SK-N-DZ (cell line): ENCODE measurements around the gene TET1.
"Not testable (repeated sequence)": the region's sequence is repeated elsewhere in the genome, so short reads cannot be mapped to it uniquely, and the experiment has no call there.

Experiments
- DNase-seq: peaks from one replicate; pipeline ENCODE4 v3.0.0-alpha.2; 2015; ENCODE audit warnings: low spot score

TET1 gene

GRCh38 chr10:68606918-68607317 is 46.8 kb downstream of the TET1 start:
- DNase-seq: no peak

- DNase-seq: not testable (repeated sequence)
These were observed 49.9 kb downstream of the TET1 start for GRCh38 chr10:68610023-68610422.

- DNase-seq: no peak
These were observed 51.1 kb downstream of the TET1 start for GRCh38 chr10:68611227-68611626.

- not testable (repeated sequence) for DNase-seq
These were observed 53.8 kb downstream of the TET1 start for GRCh38 chr10:68613974-68614373.

GRCh38 chr10:68617691-68618090 is 57.6 kb downstream of the TET1 start:
- DNase-seq: not testable (repeated sequence)

GRCh38 chr10:68618234-68618633 is 58.1 kb downstream of the TET1 start:
- DNase-seq: no peak

- DNase-seq: no peak
These were observed 59.5 kb downstream of the TET1 start for GRCh38 chr10:68619595-68619994.

GRCh38 chr10:68625316-68625921 is 65.3 kb downstream of the TET1 start:
- DNase-seq: no peak

GRCh38 chr10:68628576-68629127 is 68.5 kb downstream of the TET1 start:
- no peak for DNase-seq

GRCh38 chr10:68632271-68632560 is 72.1 kb downstream of the TET1 start:
- not testable (repeated sequence) for DNase-seq

GRCh38 chr10:68633281-68633680 is 73.1 kb downstream of the TET1 start:
- DNase-seq: no peak

GRCh38 chr10:68633816-68634466 is 73.8 kb downstream of the TET1 start:
- no peak for DNase-seq

GRCh38 chr10:68636335-68636734 is 76.2 kb downstream of the TET1 start:
- no peak for DNase-seq

- DNase-seq: not testable (repeated sequence)
These were observed 83.4 kb downstream of the TET1 start for GRCh38 chr10:68643550-68643949.

GRCh38 chr10:68647672-68648341 is 87.7 kb downstream of the TET1 start:
- no peak for DNase-seq

GRCh38 chr10:68655620-68656126 is 95.5 kb downstream of the TET1 start:
- DNase-seq: no peak

GRCh38 chr10:68665841-68666240 is 105.7 kb downstream of the TET1 start:
- no peak for DNase-seq

- DNase-seq: no peak
These were observed 106.2 kb downstream of the TET1 start for GRCh38 chr10:68666280-68666760.

GRCh38 chr10:68668231-68668630 is 108.1 kb downstream of the TET1 start:
- no peak for DNase-seq

GRCh38 chr10:68668972-68669371 is 108.8 kb downstream of the TET1 start:
- DNase-seq: no peak

- DNase-seq: no peak
These were observed 124.3 kb downstream of the TET1 start for GRCh38 chr10:68684413-68684812.

- no peak for DNase-seq
These were observed 135.9 kb downstream of the TET1 start for GRCh38 chr10:68696018-68696417.

- no peak for DNase-seq
These were observed 137.0 kb downstream of the TET1 start for GRCh38 chr10:68697106-68697505.
